HepG2 (cell line): ENCODE results near the gene TIMM13. TPM values are rescaled to one million over a fixed set of nuclear protein-coding genes. Genes with fewer than 3 reads are reported as not detected.

Experiments
- ARNTL ChIP-seq: sonication (generic); formaldehyde crosslinking; IDR thresholded peaks from 2 replicates; pipeline ENCODE4 v1.4.0; 2020; ENCODE audit warnings: mild to moderate bottlenecking, missing genetic modification reagents
- GZF1 ChIP-seq: sonication (generic); formaldehyde crosslinking; IDR thresholded peaks from 2 replicates; pipeline ENCODE4 v1.5.1; 2020; ENCODE audit warnings: mild to moderate bottlenecking, missing genetic modification reagents
- HINFP ChIP-seq: sonication (generic); formaldehyde crosslinking; IDR thresholded peaks from 2 replicates; pipeline ENCODE4 v1.4.0; 2020; ENCODE audit warnings: low read depth, mild to moderate bottlenecking, missing genetic modification reagents
- IKZF5 ChIP-seq: IDR thresholded peaks from 2 replicates; pipeline ENCODE4 v1.6.1; 2018; ENCODE audit warnings: missing genetic modification reagents, mild to moderate bottlenecking, missing compliant biosample characterization
- MAFF ChIP-seq: IDR thresholded peaks from 2 replicates; pipeline ENCODE4 v1.6.1; 2011; ENCODE audit warnings: low read depth, low read length, improper control_type of control experiment
- MBD4 ChIP-seq: IDR thresholded peaks from 2 replicates; pipeline ENCODE4 v1.6.1; 2012; ENCODE audit warnings: low read length, inconsistent platforms, borderline replicate concordance
- PHF20 ChIP-seq: sonication (generic); formaldehyde crosslinking; IDR thresholded peaks from 2 replicates; pipeline ENCODE4 v1.5.0; 2020; ENCODE audit warnings: mild to moderate bottlenecking, missing genetic modification reagents
- RBM39 ChIP-seq: fragments of 200-400 bp; formaldehyde crosslinking; IDR thresholded peaks from one replicate; pipeline ENCODE4 v1.6.1; 2018; ENCODE audit warnings: antibody characterized with exemption, mild to moderate bottlenecking, low read depth, low read length; ENCODE audit not compliant: poor library complexity, severe bottlenecking
- TBX2 ChIP-seq: sonication (generic); formaldehyde crosslinking; IDR thresholded peaks from 2 replicates; pipeline ENCODE4 v1.5.0; 2020; ENCODE audit warnings: missing genetic modification reagents, mild to moderate bottlenecking, borderline replicate concordance
- ZFP37 ChIP-seq: sonication (generic); formaldehyde crosslinking; IDR thresholded peaks from 2 replicates; pipeline ENCODE4 v1.4.0; 2020; ENCODE audit warnings: missing genetic modification reagents, borderline replicate concordance
- ZNF160 ChIP-seq: sonication (generic); formaldehyde crosslinking; IDR thresholded peaks from 2 replicates; pipeline ENCODE4 v1.8.0; 2022; ENCODE audit warnings: mild to moderate bottlenecking, inconsistent platforms, missing genetic modification reagents
- ZNF17 ChIP-seq: sonication (generic); formaldehyde crosslinking; IDR thresholded peaks from 2 replicates; pipeline ENCODE4 v1.5.0; 2020; ENCODE audit warnings: mild to moderate bottlenecking, missing genetic modification reagents
- ZNF232 ChIP-seq: sonication (generic); formaldehyde crosslinking; IDR thresholded peaks from 2 replicates; pipeline ENCODE4 v1.4.0; 2020; ENCODE audit warnings: missing genetic modification reagents, borderline replicate concordance
- ZNF510 ChIP-seq: sonication (generic); formaldehyde crosslinking; IDR thresholded peaks from 2 replicates; pipeline ENCODE4 v1.4.0; 2020; ENCODE audit warnings: low read depth, mild to moderate bottlenecking, missing genetic modification reagents
- ZNF546 ChIP-seq: sonication (generic); formaldehyde crosslinking; conservative IDR thresholded peaks from 2 replicates; pipeline ENCODE4 v1.8.1; 2023; ENCODE audit warnings: mild to moderate bottlenecking, missing genetic modification reagents
- ZNF574 ChIP-seq: sonication (generic); formaldehyde crosslinking; IDR thresholded peaks from 2 replicates; pipeline ENCODE4 v1.4.0; 2020; ENCODE audit warnings: missing genetic modification reagents
- ZNF646 ChIP-seq: sonication (generic); formaldehyde crosslinking; IDR thresholded peaks from 2 replicates; pipeline ENCODE4 v1.9.0; 2021; ENCODE audit warnings: mild to moderate bottlenecking, missing genetic modification reagents
- polyA plus RNA-seq, 8 experiments: library from polyadenylated mRNA; depleted of rRNA in 3 of 8; stranded (reverse) in 7 of 8; unstranded in 1 of 8; fragments of >200 nt; fragmentation: Illumina TruSeq in 4 of 8; extraction: Trizol in 4 of 8; gene quantifications; 2 replicates each; pipeline versions ENCODE4 v1.2.1 to v1.2.3, GENCODE V29; 2011 to 2016; ENCODE audit warnings: low read depth in 4 of 8, missing spikeins in 1 of 8, mixed read lengths in 1 of 8; ENCODE audit not compliant: insufficient read depth in 1 of 8
- total RNA-seq, 5 experiments: library from RNA; depleted of rRNA; stranded (reverse); fragments of >200 nt; fragmentation: Illumina TruSeq; extraction: Trizol; gene quantifications; 2 replicates each; pipeline ENCODE4 v1.2.3, GENCODE V29; 2016; ENCODE audit warnings: low read depth in 1 of 5

Gene TIMM13
- total and polyA plus RNA-seq, 2 of the 13 experiments (the other 11 are each of a cell fraction or from before 2014, with no cell fraction given) = 48.4 to 108 TPM

GRCh38 chr19:2475702-2476450 lies 48.5 kb upstream of the TIMM13 start, which contains the start of gene GADD45B (continued):
- peak; percentile 57 for TF ChIP-seq ZNF574
- peak; percentile 52 for TF ChIP-seq RBM39
- TF ChIP-seq TBX2 (CRISPR knock-in tag) = no peak; the same call in 1 of the 2 replicates
- TF ChIP-seq MAFF = no peak; the same call in 1 of the 2 replicates
- TF ChIP-seq ZNF646 = no peak
- TF ChIP-seq ZNF510 (CRISPR knock-in tag) = peak; percentile 54; the same call in 1 of the 2 replicates
- peak; percentile 70; the same call in 1 of the 2 replicates for TF ChIP-seq IKZF5 (CRISPR knock-in tag)
- TF ChIP-seq GZF1 = no peak
- no peak; the same call in 1 of the 2 replicates for TF ChIP-seq ARNTL
- no peak; the same call in 1 of the 2 replicates for TF ChIP-seq PHF20 (CRISPR knock-in tag)
- TF ChIP-seq ZNF17 (CRISPR knock-in tag) = no peak
- TF ChIP-seq ZNF160 = no peak; the same call in 1 of the 2 replicates
- TF ChIP-seq MBD4 = no peak
- no peak for TF ChIP-seq HINFP (CRISPR knock-in tag)
- TF ChIP-seq ZNF546 = no peak; the same call in 1 of the 2 replicates
- no peak for TF ChIP-seq ZNF232 (CRISPR knock-in tag)
- TF ChIP-seq ZFP37 = peak; percentile 74; the same call in 1 of the 2 replicates
